ENCODE data around the gene SLCO1A2.

- TF ChIP-seq CTCF (conservative IDR thresholded peaks at IDR 0.05; ENCODE audit: low read depth, low read length) (no peak), RAD21 (IDR thresholded peaks at IDR 0.05; ENCODE audit: low read length) (no peak), USF2 (IDR thresholded peaks at IDR 0.05; ENCODE audit: low read depth, low read length) (no peak), POLR2A (IDR thresholded peaks at IDR 0.05; ENCODE audit: low read depth, low read length) (no peak), MAFK (IDR thresholded peaks at IDR 0.05; ENCODE audit: low read depth, low read length) (no peak), MXI1 (IDR thresholded peaks at IDR 0.05; ENCODE audit: borderline replicate concordance, low read depth, low read length) (no peak)
Observed at GRCh38 chr12:21324551-21324950, 10.2 kb downstream of the SLCO1A2 start.
